Epithelial cell of prostate (primary cell): ENCODE measurements around the gene ZBTB21.

Source experiments
- DNase-seq: peaks from one replicate; pipeline ENCODE4 v3.0.0-alpha.2; 2011; ENCODE audit warnings: low read depth, low spot score
- H3K27ac ChIP-seq: fragments of 450-650 bp; 2 replicates; pipeline ENCODE4 v1.5.1; 2017; ENCODE audit warnings: mild to moderate bottlenecking

Gene ZBTB21

GRCh38 chr21:42040411-42041180 is 30.4 kb upstream of the ZBTB21 start:
- DNase-seq, result peak; percentile 70
- peak overlapping the region; percentile 24 for H3K27ac ChIP-seq

DNA sequence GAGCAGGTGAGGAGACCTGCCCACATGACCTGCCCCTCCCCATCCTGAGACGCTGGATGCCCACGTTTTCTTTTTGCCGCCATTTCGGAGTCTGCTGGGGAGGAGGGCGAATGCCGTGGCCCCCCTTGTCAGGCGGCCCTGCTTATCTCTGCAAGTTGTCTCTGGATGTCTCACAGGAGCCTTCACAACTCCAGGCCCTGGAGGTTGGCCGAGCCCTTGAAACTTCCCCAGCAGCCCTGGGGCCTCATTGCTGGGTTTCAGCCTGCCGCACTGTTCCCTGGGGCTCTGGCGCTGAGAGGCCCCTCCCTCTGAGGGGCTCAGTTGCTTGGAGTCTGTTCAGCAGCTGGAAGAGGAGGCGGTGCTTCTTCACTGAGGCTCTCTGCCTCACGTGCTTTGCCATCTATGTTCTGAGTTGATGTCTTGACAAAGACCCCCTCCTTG is 29.8 kb upstream of the ZBTB21 start:
- DNase-seq, result no peak
- H3K27ac ChIP-seq, result peak overlapping the region; percentile 13

DNA sequence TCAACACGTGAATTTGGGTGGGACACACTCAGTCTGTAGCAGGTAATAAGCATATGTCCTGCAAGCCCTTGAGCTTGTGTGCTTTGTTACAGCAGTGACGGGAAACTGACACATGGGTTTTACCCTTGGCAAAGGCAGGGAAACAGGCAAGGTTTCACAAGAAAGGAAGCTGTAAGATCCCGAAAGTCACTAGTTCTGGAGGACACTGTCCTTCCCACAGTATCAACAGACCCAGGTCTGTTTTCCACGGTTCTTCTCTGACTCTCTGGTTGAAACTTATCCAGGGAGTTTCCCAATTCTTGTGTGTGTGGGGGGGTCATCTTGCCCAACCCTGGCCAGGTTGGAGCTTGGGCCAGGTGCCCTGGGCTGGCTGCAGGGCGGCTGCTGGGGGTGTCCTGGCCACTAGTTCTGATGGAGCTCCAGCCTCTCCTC is 29.3 kb upstream of the ZBTB21 start:
- H3K27ac ChIP-seq, result peak overlapping the region; percentile 13
- DNase-seq, result no peak

DNA sequence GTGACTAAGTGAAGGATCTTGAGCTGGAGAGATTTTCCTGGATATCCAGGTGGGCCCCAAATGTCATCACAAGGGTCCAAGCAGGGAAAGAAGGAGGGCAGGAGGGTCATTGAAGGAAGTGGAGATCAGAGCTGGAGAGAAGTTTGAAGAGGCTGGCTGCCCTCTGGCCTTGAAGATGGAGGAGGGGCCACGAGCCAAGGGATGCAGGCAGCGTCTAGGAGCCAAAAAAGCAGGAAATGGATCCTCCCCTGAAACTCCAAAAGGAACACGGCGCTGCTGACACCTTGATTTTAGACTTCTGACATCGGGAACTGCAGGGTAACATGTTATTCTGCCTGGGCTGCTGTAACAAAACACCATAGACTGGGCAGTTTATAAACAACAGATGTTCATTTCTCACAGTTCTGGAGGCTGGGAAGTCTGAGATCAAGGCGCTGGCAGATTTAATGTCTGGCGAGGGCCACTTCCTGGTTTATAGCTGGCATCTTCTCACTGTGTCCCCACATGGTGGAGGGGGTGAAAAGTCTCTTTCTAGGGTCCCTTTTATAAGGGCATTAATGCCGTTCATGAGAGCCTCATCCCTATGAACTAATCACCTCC is 28.8 kb upstream of the ZBTB21 start:
- DNase-seq, result no peak

DNA sequence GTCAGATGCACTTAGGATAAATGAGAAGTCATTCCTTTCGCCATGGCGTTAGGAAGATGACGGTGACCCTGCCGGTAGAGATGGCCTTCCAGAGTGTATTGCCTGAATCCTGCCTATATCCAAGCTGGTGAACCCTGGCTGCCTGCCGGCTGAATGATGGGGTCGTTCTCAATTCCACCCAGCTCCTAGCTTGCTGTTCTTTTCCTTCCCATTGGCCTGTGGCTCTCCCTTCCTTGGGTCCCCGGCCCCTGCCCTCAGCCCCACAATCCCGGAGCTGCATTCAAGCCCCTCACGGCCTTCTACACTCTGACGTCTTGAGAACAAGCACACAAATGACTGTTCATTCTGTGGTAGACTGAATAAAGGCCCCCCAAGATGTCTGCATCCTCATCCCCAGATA is 28.2 kb upstream of the ZBTB21 start:
- DNase-seq, result no peak
- H3K27ac ChIP-seq, result no peak overlapping the region

More for the DNA sequence above, 28.8 kb upstream of the ZBTB21 start:
- peak overlapping the region; percentile 13 for H3K27ac ChIP-seq

DNA sequence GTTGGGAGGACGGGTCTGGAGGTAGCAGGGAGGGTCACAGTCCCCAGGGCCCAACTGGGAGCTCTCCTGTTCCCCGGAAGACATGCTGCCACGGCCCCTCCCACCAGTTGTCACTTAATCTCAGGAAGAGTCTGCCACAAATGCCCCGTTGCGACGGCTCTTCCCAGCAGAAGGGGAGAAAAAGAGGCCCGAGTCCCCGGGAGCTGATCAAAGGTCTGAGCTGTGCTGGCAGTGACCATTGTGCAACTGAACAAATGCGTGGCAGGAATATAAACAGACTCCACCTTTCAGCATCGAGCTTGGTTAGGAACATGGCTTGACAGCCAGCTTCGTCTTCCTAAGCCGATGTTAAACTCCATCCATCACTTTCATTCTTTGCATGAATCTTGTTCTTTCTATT is 27.8 kb upstream of the ZBTB21 start:
- no peak overlapping the region for H3K27ac ChIP-seq
- DNase-seq, result no peak

GRCh38 chr21:42037516-42037915 is 27.4 kb upstream of the ZBTB21 start:
- no peak overlapping the region for H3K27ac ChIP-seq
- DNase-seq, result no peak

- no peak for DNase-seq
Measured at GRCh38 chr21:42036313-42036712, 26.2 kb upstream of the ZBTB21 start.

GRCh38 chr21:42032968-42033367 is 22.8 kb upstream of the ZBTB21 start:
- no peak for DNase-seq
- no peak overlapping the region for H3K27ac ChIP-seq

More at GRCh38 chr21:42036313-42036712, 26.2 kb upstream of the ZBTB21 start:
- H3K27ac ChIP-seq, result no peak overlapping the region

- no peak for DNase-seq
- H3K27ac ChIP-seq, result no peak overlapping the region
Measured at GRCh38 chr21:42032266-42032665, 22.1 kb upstream of the ZBTB21 start.

DNA sequence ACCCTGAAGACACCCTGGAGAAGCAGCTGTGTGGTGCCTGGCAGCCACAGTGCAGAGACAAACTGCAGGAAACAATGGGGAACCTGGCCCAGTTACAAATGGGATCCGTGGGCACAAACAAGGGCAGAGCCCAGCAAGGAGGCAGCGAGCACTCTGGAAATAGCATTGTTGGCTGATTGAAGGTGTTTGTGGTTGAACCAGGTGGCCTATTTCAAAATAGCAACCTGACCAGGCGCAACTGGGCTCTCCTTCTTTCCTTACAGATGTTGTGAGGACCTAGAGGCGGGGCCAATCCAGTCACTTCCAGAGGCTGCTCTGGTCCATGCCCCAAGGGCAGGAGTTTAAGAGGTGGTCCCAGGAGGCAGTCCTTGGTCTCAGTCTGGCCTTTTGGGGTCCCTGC is 21.7 kb upstream of the ZBTB21 start:
- DNase-seq, result no peak
- no peak overlapping the region for H3K27ac ChIP-seq

GRCh38 chr21:42031241-42031640 is 21.1 kb upstream of the ZBTB21 start:
- H3K27ac ChIP-seq, result no peak overlapping the region
- no peak for DNase-seq

DNA sequence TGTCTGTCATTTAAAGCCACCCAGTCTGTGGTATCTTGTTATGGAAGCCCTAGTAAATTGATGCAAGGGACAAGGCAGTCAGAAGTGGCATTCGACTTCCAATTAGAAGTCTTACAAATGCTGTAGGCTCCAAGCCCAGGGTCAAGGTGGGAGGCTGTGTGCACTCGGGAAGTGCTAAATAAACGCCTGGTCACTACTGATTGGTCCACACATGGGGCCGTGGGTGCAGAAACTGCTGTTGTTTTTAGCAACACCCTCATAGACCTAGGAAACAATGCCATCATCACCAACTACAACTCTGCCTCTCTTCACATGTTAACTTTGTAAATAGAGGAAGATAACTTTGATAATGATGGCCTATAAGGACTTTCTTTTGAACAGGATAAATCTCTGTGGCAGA is 20.2 kb upstream of the ZBTB21 start:
- DNase-seq, result no peak
- H3K27ac ChIP-seq, result no peak overlapping the region

DNA sequence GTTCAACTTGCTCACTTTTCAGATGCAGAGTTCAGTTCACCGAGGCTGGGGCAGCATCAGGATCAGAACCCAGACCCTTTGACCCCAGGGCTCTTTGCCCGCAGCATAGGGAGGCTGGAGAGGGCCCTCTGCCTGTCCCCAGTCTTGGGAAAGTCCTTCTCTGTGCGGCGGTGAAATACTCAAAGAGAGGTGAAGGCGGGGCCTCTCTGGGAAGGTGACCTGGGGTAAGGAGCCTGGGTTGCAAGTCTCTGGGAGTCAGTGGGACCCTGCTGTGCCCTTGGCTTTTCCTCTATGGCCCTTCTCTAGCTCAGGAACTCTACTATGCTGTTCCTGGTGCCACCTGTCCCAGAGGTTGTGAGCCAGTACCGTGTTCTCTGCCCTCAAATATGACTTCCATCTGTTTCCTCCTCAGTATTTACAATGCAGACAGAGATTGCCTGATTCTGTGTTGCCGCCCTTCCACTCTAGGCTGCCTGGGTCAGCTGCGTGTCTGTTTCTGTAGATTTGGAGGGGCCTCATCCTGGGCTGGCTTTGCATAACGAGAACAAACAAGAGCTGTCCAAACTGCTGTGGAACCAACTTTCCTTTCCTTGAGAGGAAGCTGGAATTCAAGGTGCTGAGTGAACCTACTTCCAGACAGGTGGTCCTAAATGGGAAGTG is 18.7 kb upstream of the ZBTB21 start:
- no peak for DNase-seq
- H3K27ac ChIP-seq, result no peak overlapping the region

- no peak overlapping the region for H3K27ac ChIP-seq
- no peak for DNase-seq
Measured at GRCh38 chr21:42027822-42028765, 17.9 kb upstream of the ZBTB21 start.

GRCh38 chr21:42027085-42027821 is 17.1 kb upstream of the ZBTB21 start:
- H3K27ac ChIP-seq, result no peak overlapping the region
- DNase-seq, result no peak

DNA sequence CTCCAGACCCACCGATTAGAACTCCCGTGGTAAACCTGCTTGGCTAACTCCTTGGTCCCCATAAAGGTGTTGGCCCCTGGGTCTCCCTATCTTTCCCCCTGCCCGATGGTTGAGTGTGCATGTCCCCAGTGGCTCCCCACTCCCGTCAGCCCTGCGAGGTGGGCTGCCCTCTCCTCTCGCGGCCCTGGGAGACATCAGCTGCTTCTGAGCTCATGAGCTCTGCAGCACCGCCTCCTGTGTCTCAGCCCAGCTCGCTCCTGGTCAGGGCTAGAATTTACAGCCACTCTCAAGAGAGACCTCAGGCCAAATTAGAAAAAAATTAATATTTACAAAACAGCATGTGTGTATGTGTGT is 15.9 kb upstream of the ZBTB21 start:
- DNase-seq, result no peak
- no peak overlapping the region for H3K27ac ChIP-seq

DNA sequence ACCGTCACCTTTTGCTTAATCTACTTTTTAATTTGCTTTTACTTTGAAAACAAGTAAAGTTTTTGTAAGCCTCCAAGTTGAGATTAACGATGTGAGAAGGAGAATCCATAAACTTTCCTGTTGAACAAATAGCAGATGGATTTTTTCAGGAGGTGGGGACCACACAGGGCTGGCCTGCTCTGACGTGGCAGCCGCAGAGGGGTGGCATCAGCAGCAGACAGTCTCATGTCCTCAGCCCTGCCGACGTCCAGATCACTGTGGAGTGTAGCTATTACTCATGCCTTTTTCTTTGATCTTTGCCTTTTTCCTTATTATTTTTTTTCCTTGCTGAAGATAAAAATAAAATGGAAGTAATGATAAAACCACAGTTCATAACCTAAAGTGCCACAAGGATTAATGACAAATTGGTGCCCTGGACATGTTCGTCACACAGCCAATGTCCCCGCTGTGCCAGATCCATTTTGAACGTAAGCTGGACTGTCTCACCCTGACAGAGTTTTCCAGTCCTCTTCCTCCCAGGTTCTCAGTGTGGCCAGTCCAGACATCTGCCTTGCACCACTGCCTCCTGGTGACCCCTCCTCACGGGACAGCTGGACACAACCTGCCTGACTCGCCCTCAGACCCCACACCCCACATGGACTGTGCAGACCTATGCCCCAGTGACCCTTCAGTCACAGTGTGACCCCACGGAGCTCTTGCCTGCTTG is 15.4 kb upstream of the ZBTB21 start:
- no peak for DNase-seq
- no peak overlapping the region for H3K27ac ChIP-seq

DNA sequence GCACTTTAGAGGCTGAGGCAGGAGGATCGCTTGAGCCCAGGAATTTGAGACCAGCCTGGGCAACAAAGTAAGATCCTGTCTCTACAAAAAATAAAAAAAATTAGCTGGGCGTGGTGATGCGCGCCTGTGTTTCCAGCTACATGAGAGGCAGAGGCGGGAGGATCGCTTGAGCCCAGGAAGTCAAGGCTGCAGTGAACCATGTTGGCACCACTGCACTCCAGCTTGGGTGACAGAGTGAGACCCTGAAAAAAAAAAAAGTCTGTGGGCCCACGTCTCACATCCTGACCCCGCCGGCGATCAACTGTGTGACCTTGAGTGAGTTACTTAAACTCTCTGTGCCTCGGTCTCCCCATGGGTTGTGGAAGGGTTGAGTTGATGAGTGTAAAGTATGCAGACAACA is 12.7 kb upstream of the ZBTB21 start:
- DNase-seq, result no peak
- H3K27ac ChIP-seq, result no peak overlapping the region
